Endothelial cell of umbilical vein (primary cell): ENCODE data around the gene NANS. TPM values are rescaled to one million over a fixed set of nuclear protein-coding genes. Genes with fewer than 3 reads are reported as not detected.

Source experiments
- BruUV-seq: library from RNA; stranded (reverse); fragments of 400-500 nt; replicated peaks from 2 replicates; lab custom pipeline; 2021; lab: Mats Ljungman, UMichigan
- CTCF ChIA-PET: fragments of 300-600, 350-600 bp; sonication (Branson Sonifier 250); formaldehyde crosslinking; loops from one replicate; lab custom pipeline; 2021; ENCODE audit warnings: antibody characterized with exemption, inconsistent platforms; lab: Charles Lee
- POLR2A ChIA-PET: fragments of 300-600, 350-600 bp; sonication (Branson Sonifier 250); formaldehyde crosslinking; loops from one replicate; lab custom pipeline; 2021; ENCODE audit warnings: antibody characterized with exemption, inconsistent platforms; lab: Charles Lee
- DNase-seq: peaks from one replicate; pipeline ENCODE4 v3.0.0-alpha.2; 2011; ENCODE audit warnings: low read depth, low spot score
- FAIRE-seq: peaks from 2 replicates; lab custom pipeline; 2011; peaks lifted over from hg19 to GRCh38; lab: Jason Lieb, UNC
- H2AFZ ChIP-seq: 2 replicates; pipeline ENCODE4 v1.6.0; 2012; ENCODE audit warnings: low read depth, low read length, control low read depth, inconsistent platforms
- H3K27ac ChIP-seq: 2 replicates; pipeline ENCODE4 v1.5.1; 2011; ENCODE audit warnings: low read depth, mild to moderate bottlenecking, control low read depth, low read length, moderate library complexity; ENCODE audit not compliant: insufficient read depth
- H3K27me3 ChIP-seq, 2 experiments: 2 replicates each; pipeline versions ENCODE4 v1.6.0 to v1.6.1; 2011; ENCODE audit warnings: low read length in 2 of 2, mixed read lengths in 1 of 2; ENCODE audit not compliant: control insufficient read depth in 2 of 2, insufficient read depth in 2 of 2
- H3K36me3 ChIP-seq, 2 experiments: 2 replicates in 1 of 2; 3 replicates in 1 of 2; pipeline ENCODE4 v1.5.1; 2011; ENCODE audit warnings: low read length in 2 of 2, mild to moderate bottlenecking in 1 of 2, moderate library complexity in 1 of 2; ENCODE audit not compliant: control insufficient read depth in 2 of 2, insufficient read depth in 2 of 2; ENCODE audit errors: extremely low read depth in 1 of 2
- H3K4me1 ChIP-seq: 3 replicates; pipeline ENCODE4 v1.5.1; 2011; ENCODE audit warnings: mild to moderate bottlenecking, low read length; ENCODE audit not compliant: control insufficient read depth, insufficient read depth; ENCODE audit errors: extremely low read depth
- H3K4me2 ChIP-seq: 2 replicates; pipeline ENCODE4 v1.6.1; 2011; ENCODE audit warnings: low read length, control low read depth, mixed read lengths; ENCODE audit not compliant: insufficient read depth
- H3K4me3 ChIP-seq, 3 experiments: fragments of 200-600 bp in 1 of 3; sonication (generic), shearing (Covaris generic) in 1 of 3; replicated peaks in 1 of 3; 2 replicates each; pipeline ENCODE4 v1.5.1; 2011 to 2016; ENCODE audit warnings: control low read depth in 3 of 3, low read length in 3 of 3, mild to moderate bottlenecking in 2 of 3, inconsistent platforms in 1 of 3, low read depth in 1 of 3, moderate library complexity in 1 of 3; ENCODE audit not compliant: insufficient read depth in 1 of 3
- H3K79me2 ChIP-seq: 2 replicates; pipeline ENCODE4 v1.6.0; 2012; ENCODE audit warnings: low read length, inconsistent platforms; ENCODE audit not compliant: control insufficient read depth, insufficient read depth
- H3K9ac ChIP-seq: replicated peaks from 2 replicates; pipeline ENCODE3; 2011; ENCODE audit warnings: low read length, control low read depth; ENCODE audit not compliant: insufficient read depth; ENCODE audit errors: extremely low read depth
- H3K9me1 ChIP-seq: replicated peaks from 3 replicates; pipeline ENCODE4 v1.6.0; 2011; ENCODE audit warnings: mild to moderate bottlenecking, low read length; ENCODE audit not compliant: control insufficient read depth, insufficient read depth; ENCODE audit errors: extremely low read depth
- H3K9me3 ChIP-seq: replicated peaks from 2 replicates; pipeline ENCODE4 v1.5.1; 2012; ENCODE audit warnings: low read length, inconsistent platforms; ENCODE audit not compliant: control insufficient read depth, insufficient read depth
- H4K20me1 ChIP-seq: replicated peaks from 2 replicates; pipeline ENCODE3; 2011; ENCODE audit warnings: mild to moderate bottlenecking, low read length; ENCODE audit not compliant: control insufficient read depth, insufficient read depth; ENCODE audit errors: extremely low read depth
- FOS ChIP-seq: IDR thresholded peaks from 2 replicates; pipeline ENCODE4 v1.6.1; 2011; ENCODE audit warnings: mild to moderate bottlenecking, low read length, moderate library complexity, borderline replicate concordance; ENCODE audit not compliant: insufficient read depth
- JUN ChIP-seq: IDR thresholded peaks from 2 replicates; pipeline ENCODE4 v1.6.1; 2011; ENCODE audit warnings: borderline replicate concordance, low read depth; ENCODE audit not compliant: insufficient read length, insufficient read depth
- MYC ChIP-seq: IDR thresholded peaks from one replicate; pipeline ENCODE4 v1.6.1; 2011; ENCODE audit warnings: mild to moderate bottlenecking, low read depth, low read length
- POLR2AphosphoS5 ChIP-seq: IDR thresholded peaks from 2 replicates; pipeline ENCODE4 v1.6.1; 2012; ENCODE audit warnings: low read depth, mild to moderate bottlenecking, control low read depth, low read length, moderate library complexity; ENCODE audit not compliant: insufficient read depth
- dilution Hi-C: fragments of 300-500 bp; cut with MboI; formaldehyde crosslinking; loops from one replicate; pipeline ENCODE4 v1.15.0; 2019; ENCODE audit warnings: low sequenced_read_pairs; ENCODE audit not compliant: extremely low pct_ligation_motif_present
- intact Hi-C: fragments of 100-400 bp; cut with micrococcal nuclease; formaldehyde crosslinking; loops from one replicate; pipeline ENCODE4 v1.10.0; 2022
- polyA plus RNA-seq, 4 experiments: library from polyadenylated mRNA; depleted of rRNA in 3 of 4; stranded (reverse) in 3 of 4; unstranded in 1 of 4; fragments of >200 nt; gene quantifications; 2 replicates each; pipeline versions ENCODE4 v1.2.1 to v1.2.3, GENCODE V29; 2011 to 2012; ENCODE audit warnings: missing spikeins in 1 of 4
- total RNA-seq: library from RNA; stranded (reverse); gene quantifications from 2 replicates; pipeline ENCODE4 v1.2.3, GENCODE V29; 2021
- TF ChIP-seq, protein P1 (sequence below), 2 donors: IDR thresholded peaks; 1 replicate in 1 of 2; 2 replicates in 1 of 2; pipeline ENCODE4 v1.5.1; 2011; ENCODE audit warnings: low read length in 2 of 2, mild to moderate bottlenecking in 2 of 2, moderate library complexity in 2 of 2, control low read depth in 1 of 2, inconsistent platforms in 1 of 2, low read depth in 1 of 2; ENCODE audit not compliant: insufficient read depth in 1 of 2; ENCODE audit errors: extremely low read depth in 1 of 2
- TF ChIP-seq, protein P2 (sequence below): IDR thresholded peaks from 2 replicates; pipeline ENCODE4 v1.6.1; 2011; ENCODE audit not compliant: insufficient read depth, insufficient read length

The NANS gene
- total and polyA plus RNA-seq, 2 donors (not counting 3 experiments of a cell fraction or from before 2014, with no cell fraction given) = 85.1 to 108 TPM

DNA sequence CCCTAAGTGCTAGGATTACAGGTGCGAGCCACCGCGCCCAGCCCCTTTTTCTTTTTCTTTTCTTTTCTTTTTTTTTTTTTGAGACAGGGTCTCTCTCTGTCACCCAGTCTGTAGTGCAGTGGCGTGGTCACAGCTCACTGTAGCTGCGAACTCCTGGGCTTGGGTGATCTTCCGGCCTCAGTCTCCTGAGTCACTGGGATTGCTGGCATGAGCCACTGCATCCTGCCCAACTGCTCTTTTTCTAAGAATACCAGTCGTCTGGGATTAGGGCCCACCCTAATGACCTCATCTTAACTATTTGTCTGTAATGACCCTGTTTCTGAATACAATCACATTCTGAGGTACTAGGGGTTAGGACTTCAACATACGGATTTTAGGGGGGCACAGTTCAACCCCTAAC is 34.1 kb upstream of the NANS start:
- intact Hi-C loops (loop anchor here (1.0 kb wide), 1 partner anchor 12 kb away; no protein-coding TSS in a partner anchor), dilution Hi-C loops (no loop called here)
- no TSS peak for BruUV-seq
- Histone ChIP-seq H3K4me2 (no peak overlapping the region), H4K20me1 (no peaks in the 10 kb centered on the region), H3K27ac (peak overlapping the region; percentile 73), H3K4me3 (no peak overlapping the region), H3K79me2 (no peaks in the 10 kb centered on the region), H3K4me1 (peaks cover 18% of the 10 kb centered on the region), H2AFZ (no peak overlapping the region), H3K27me3 (no peaks in the 10 kb centered on the region), H3K9me1 (no peaks in the 10 kb centered on the region), H3K9ac (peak overlapping the region; percentile 30), H3K36me3 (peaks cover 6% of the 10 kb centered on the region in 2 experiments), H3K9me3 (no peaks in the 10 kb centered on the region)
- DNase-seq (peak; percentile 64), FAIRE-seq (peak; percentile 92)
- POLR2A ChIA-PET = no interaction called here
- CTCF ChIA-PET = interaction anchor here (0.6 to 4.2 kb wide), 4 partner anchors 9 to 39 kb away, joined by 3 to 31 read pairs (median 3); no protein-coding TSS in a partner anchor
- TF ChIP-seq, protein P1, sequence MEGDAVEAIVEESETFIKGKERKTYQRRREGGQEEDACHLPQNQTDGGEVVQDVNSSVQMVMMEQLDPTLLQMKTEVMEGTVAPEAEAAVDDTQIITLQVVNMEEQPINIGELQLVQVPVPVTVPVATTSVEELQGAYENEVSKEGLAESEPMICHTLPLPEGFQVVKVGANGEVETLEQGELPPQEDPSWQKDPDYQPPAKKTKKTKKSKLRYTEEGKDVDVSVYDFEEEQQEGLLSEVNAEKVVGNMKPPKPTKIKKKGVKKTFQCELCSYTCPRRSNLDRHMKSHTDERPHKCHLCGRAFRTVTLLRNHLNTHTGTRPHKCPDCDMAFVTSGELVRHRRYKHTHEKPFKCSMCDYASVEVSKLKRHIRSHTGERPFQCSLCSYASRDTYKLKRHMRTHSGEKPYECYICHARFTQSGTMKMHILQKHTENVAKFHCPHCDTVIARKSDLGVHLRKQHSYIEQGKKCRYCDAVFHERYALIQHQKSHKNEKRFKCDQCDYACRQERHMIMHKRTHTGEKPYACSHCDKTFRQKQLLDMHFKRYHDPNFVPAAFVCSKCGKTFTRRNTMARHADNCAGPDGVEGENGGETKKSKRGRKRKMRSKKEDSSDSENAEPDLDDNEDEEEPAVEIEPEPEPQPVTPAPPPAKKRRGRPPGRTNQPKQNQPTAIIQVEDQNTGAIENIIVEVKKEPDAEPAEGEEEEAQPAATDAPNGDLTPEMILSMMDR (IDR thresholded peaks at IDR 0.05; ENCODE audit: extremely low read depth in 1 of 2, insufficient read depth in 1 of 2, low read depth in 1 of 2, low read length in 2 of 2) = no peak
- TF ChIP-seq FOS (peak; percentile 39), POLR2AphosphoS5 (no peak), JUN (peak; percentile 48), MYC (no peak)
- TF ChIP-seq, protein P2, sequence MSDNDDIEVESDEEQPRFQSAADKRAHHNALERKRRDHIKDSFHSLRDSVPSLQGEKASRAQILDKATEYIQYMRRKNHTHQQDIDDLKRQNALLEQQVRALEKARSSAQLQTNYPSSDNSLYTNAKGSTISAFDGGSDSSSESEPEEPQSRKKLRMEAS = no peak
